ENCODE data around the gene ACSF3.

Gene ACSF3

DNA sequence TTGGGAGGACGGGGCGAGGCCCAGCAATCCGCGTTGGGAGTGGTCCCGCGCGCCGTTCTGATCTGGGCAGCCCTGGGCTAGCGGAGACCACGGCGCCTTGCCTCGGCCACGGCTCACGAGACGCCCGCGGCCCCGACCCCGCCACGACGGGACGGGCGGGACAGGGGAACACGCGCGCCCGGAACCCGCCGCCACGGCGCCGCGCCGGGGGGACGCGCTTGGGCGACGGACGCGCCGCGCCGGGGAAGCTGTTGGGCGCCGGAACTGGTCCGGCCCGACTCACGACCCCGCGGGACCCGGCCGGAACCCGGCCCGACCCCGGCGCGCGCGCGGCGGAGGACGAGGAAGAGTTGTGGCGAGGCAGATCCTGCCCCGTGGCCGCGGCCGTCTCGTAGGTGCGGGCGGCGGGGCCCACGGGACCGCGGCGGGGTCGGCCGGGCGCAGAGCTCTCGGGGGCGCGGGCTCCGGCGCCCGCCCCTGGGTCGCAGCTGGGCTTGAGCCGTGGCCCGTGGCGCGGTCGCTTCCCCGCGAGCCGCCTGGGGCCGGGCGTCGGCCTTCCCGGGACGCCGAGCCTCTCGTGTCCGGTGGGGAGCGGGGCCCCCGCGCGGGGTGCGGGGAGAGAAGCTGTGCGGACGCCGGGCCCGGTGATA lies at the start of gene ACSF3:
TSS of gene ACSF3 (plus strand) at position 251 of the 650 bp plus-strand sequence. CDS start 6,830 bp downstream, outside the sequence.
- DNase-seq = peak in 1 of 2 experiments; percentile 38

DNA sequence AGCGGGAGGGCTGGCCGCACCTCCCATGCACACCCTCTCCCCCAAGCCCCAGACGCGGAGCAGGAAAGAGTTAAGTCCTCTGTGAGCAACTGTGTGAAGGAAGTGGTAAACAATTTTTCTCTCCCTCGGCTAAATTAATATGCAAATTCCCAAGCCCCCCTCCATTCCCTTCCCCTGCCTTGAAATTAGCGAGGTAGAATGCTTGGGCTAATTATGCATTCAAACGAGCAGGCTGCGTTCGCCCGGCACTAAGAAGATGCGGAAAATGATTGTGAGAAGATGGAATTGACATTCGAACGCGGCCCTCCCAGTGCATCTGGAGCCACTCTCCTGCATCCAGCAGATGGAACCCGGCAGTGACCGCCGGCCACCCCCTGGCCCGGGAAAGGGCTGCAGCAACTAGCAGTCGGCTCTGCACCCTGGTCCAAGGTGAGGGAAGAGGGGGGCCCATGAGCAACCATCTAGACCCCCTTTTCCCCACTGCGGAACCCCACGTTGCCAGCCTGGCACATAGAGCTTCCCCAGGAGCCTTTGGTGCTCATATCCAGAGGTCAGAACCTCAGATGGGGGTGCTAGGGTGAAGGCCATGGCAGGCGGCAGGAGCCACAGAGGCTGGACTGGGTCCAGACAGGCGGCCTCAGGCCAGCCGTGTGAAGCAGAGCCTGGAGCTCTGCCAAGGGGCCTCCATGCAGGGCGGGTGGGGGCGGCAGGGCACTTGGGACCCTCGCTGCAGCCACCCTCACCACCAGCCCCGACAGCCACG lies 49.1 kb upstream of the ACSF3 start:
- DNase-seq = no peak

DNA sequence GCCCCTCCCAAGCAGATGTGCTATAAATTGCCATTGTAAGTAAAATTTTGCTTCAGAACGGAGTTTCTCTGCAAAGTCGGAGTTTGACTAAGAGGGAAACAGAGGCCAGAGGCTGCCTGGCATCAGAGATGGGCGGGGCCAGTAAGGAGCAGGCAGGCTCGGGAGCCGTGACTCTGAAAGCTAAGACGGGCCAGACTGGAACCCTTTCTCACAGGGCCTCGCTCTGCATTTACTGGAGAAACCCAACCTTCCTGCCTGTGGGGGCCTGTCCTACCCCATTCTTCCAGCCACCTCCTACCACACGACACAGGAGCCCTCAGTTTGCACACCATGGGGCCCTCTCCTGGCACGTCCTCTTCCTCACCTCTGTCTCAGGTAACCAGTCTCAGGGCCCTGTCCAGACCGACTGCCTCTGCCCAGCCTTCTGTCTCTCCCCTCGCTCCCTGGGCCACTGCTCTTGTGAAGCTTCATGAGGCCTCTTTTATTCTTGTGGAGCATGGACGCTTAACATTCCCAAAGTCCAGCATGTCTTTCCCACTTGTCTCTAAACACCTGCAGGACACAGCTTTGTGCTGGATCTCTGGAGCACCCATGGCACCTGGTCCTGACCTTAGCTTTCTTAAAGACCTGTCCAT lies 48.4 kb upstream of the ACSF3 start:
- no peak for DNase-seq

- no peak for DNase-seq
These were observed 47.8 kb upstream of the ACSF3 start for GRCh38 chr16:89045881-89046280.

DNA sequence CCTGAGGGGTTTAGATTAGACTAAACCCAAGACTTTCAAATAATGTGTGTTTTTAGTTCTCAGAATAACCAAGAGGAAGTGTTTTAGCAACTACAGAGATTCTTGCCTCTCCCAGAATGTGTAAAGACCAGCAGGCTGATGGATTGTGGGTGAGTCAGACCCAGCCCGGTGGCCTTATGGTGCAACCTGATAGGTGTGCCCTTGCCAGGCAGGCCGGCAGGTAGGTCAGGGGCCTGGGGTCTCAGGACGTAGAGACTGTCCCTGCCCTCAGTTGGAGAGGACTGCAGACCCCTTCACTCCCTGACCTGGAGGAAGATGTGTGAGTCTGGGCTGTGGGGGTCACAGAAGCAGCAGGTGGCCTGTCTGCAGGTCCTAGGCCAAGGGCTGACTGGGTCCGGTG lies 47.2 kb upstream of the ACSF3 start:
- no peak for DNase-seq

- DNase-seq = no peak
These were observed 46.1 kb upstream of the ACSF3 start for GRCh38 chr16:89047331-89048089.

GRCh38 chr16:89048090-89048725 lies 45.4 kb upstream of the ACSF3 start:
- DNase-seq = no peak

- no peak for DNase-seq
These were observed 44.7 kb upstream of the ACSF3 start for GRCh38 chr16:89048871-89049422.

- peak in 1 of 2 experiments; percentile 28 for DNase-seq
These were observed 44.1 kb upstream of the ACSF3 start for GRCh38 chr16:89049484-89050118.

DNA sequence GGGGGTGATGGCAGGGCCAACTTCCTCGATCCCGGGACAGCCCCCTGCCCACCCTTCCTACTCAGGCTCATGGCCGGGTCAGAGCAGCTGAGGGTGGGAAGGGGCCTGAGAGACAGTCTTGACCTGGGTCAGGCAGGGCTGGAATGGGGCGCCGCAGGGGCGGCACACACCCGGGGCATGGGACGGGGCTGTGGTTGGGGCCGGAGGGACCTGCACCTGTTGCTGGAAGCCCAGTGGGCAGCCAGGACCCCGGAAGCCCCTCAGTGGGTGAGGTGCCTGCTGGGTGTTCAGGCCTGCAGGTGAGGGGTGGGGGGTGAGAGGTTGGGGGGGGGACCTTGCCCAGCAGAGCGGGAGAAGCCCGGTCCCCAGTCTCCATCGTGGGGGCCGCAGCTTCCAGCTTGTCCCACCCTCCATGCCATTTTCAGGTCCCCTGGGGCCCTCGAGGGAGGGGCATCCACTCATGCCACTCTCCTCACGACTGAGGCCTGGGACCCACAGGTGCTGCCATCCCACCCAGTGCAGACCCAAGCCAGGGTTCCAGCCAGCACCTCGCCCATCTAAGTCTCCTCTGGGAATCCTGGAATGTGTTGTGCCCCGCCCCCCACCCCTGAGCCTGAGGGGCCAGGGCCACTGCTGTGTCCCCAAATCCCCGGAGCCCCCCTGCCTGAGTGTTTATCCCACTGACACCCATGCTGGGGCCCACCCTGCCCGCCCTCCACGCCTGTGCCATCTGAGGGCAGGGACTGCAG lies 43.4 kb upstream of the ACSF3 start:
- DNase-seq = no peak

DNA sequence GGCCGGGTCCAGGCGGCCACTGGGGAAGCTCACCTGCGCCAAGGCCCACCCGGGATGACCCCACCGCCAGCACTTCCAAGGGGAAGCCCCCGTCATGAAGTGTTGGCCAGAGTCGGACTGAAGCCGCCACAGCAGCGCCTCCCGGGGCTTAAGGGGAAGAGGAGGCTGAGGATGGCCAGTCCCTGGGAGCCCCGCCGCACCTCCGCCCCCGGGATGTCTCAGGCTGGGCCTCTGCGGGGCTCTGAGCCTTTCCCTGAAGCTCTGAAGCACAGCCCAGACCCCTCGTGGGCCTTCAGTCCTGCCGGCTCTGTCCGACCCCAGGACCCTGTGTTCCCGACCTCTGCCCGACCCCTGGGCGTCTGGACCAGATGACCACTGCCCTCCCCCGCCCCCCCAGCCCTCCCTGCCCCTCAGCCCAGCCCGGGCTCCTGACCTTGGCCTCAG lies 42.8 kb upstream of the ACSF3 start:
- DNase-seq = no peak

DNA sequence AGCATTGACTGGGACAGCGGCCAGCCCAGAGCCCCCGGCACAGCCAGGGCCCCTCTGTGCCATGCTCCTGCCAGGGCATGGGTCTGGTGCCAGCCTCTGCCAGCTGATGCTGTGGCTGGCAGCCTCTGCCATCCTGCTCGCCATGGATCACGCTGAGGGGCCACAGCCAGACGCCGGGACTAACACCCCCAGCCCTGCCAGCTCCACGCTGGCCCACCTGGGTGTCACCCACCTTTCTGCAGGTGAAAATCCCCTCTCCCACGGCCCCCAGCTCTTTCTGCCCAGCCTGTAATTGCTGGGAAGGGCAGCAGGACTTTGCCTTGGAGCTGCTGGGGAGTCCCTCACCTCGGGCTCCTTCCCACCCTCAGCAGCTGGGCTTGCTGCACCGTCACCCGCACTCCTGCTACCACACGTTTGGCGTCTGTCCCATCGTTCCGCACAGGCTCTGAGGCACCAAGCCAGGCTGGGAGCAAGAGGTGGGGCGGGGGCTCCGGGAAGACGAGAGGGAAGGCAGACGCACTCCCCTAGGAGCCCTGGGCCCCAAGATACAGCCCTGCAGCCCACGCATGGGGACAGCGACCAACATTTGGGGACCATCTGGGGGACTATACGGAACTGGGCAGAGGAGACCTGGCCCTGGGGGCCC lies 42.0 kb upstream of the ACSF3 start:
- DNase-seq = no peak

- DNase-seq = peak in 1 of 2 experiments; percentile 17
These were observed 41.3 kb upstream of the ACSF3 start for GRCh38 chr16:89052191-89052889.

- DNase-seq = no peak
These were observed 40.5 kb upstream of the ACSF3 start for GRCh38 chr16:89052890-89053724.

- DNase-seq = no peak
These were observed 40.0 kb upstream of the ACSF3 start for GRCh38 chr16:89053725-89054029.

DNA sequence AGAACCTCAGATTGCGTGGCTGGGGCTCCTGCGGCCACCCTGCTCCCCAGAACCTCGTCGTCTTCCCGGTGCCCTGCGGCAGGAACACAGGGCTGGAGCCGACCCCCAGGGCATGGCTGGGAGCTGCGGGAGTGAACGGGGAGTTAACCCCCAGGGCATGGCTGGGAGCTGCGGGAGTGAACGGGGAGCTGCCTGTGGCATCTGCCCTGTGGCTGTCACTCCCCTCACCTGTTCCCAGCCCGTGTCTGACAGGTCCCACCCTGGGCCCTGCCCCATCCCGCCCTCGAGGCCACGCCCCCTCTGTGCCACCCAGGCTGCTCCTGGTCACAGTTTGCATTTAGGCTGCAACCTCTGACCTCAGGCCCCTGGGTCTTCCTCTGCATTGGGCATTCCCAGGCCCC lies 39.4 kb upstream of the ACSF3 start:
- DNase-seq = no peak

GRCh38 chr16:89054714-89055113 lies 38.9 kb upstream of the ACSF3 start:
- no peak for DNase-seq

GRCh38 chr16:89055313-89055712 lies 38.3 kb upstream of the ACSF3 start:
- no peak for DNase-seq
